GM23338 (cell line): Measurements from ENCODE around the gene MT4. TPM values are rescaled to one million over a fixed set of nuclear protein-coding genes. Genes with fewer than 3 reads are reported as not detected.

Experiments
- ATAC-seq: fragments of 200-7000 bp; cut with Tn5 transposase; 3 replicates; pipeline ENCODE4 v1.9.1; 2020
- DNase-seq: peaks from one replicate; pipeline ENCODE4 v3.0.0-alpha.2; 2015; ENCODE audit warnings: low spot score
- H2AFZ ChIP-seq: fragments of 200-600 bp; sonication (generic); 2 replicates; pipeline ENCODE4 v1.8.0; 2016; ENCODE audit warnings: antibody characterized with exemption, mild to moderate bottlenecking, moderate library complexity
- H3F3A ChIP-seq: fragments of 200-600 bp; sonication (generic); replicated peaks from 2 replicates; pipeline ENCODE4 v1.8.0; 2017; ENCODE audit warnings: antibody characterized with exemption, mixed run types, low read depth
- H3K27ac ChIP-seq: fragments of 200-600 bp; sonication (generic); 2 replicates; pipeline ENCODE4 v1.6.1; 2016; ENCODE audit warnings: low read depth
- H3K27me3 ChIP-seq: fragments of 200-600 bp; sonication (generic); 2 replicates; pipeline ENCODE4 v1.8.0; 2016; ENCODE audit warnings: mild to moderate bottlenecking, mixed run types, moderate library complexity; ENCODE audit not compliant: insufficient read depth
- H3K36me3 ChIP-seq: fragments of 200-600 bp; sonication (generic); 2 replicates; pipeline ENCODE4 v1.8.0; 2016; ENCODE audit warnings: mild to moderate bottlenecking; ENCODE audit not compliant: insufficient read depth
- H3K4me1 ChIP-seq: fragments of 200-600 bp; sonication (generic); 2 replicates; pipeline ENCODE4 v1.8.0; 2016; ENCODE audit warnings: mild to moderate bottlenecking, moderate library complexity; ENCODE audit not compliant: insufficient read depth
- H3K4me2 ChIP-seq: fragments of 200-600 bp; sonication (generic); 2 replicates; pipeline ENCODE4 v1.7.1; 2017; ENCODE audit warnings: mixed run types
- H3K4me3 ChIP-seq: fragments of 200-600 bp; sonication (generic); 2 replicates; pipeline ENCODE4 v1.6.1; 2016; ENCODE audit warnings: mixed run types
- H3K79me2 ChIP-seq: fragments of 200-600 bp; sonication (generic); replicated peaks from 2 replicates; pipeline ENCODE4 v1.8.0; 2017; ENCODE audit warnings: mild to moderate bottlenecking; ENCODE audit not compliant: insufficient read depth
- H3K9me2 ChIP-seq: fragments of 200-600 bp; sonication (generic); 2 replicates; pipeline ENCODE4 v1.8.0; 2017; ENCODE audit not compliant: insufficient read depth
- H4K20me1 ChIP-seq: fragments of 200-600 bp; sonication (generic); replicated peaks from 2 replicates; pipeline ENCODE4 v1.8.0; 2017; ENCODE audit warnings: mild to moderate bottlenecking; ENCODE audit not compliant: insufficient read depth
- H3K27ac Mint-ChIP-seq: 2 replicates; pipeline ENCODE4 v1.8.0; 2020; ENCODE audit warnings: inconsistent platforms, mild to moderate bottlenecking, moderate library complexity, mixed read lengths
- H3K27me3 Mint-ChIP-seq: 3 replicates; pipeline ENCODE4 v1.8.0; 2022; ENCODE audit warnings: low read depth, mild to moderate bottlenecking, moderate library complexity, mixed read lengths, inconsistent platforms; ENCODE audit not compliant: insufficient read depth, poor library complexity
- H3K36me3 Mint-ChIP-seq: 3 replicates; pipeline ENCODE4 v1.8.0; 2021; ENCODE audit warnings: low read depth, mild to moderate bottlenecking, inconsistent platforms, moderate library complexity, mixed read lengths
- H3K4me1 Mint-ChIP-seq: 3 replicates; pipeline ENCODE4 v1.8.0; 2020; ENCODE audit warnings: mild to moderate bottlenecking, inconsistent platforms, mixed read lengths
- H3K4me3 Mint-ChIP-seq: 3 replicates; pipeline ENCODE4 v1.8.0; 2021; ENCODE audit warnings: moderate library complexity, mild to moderate bottlenecking, inconsistent platforms, mixed read lengths
- H3K9me3 Mint-ChIP-seq: 3 replicates; pipeline ENCODE4 v1.8.0; 2020; ENCODE audit warnings: moderate library complexity, mild to moderate bottlenecking, inconsistent platforms, mixed read lengths
- EZH2 ChIP-seq: fragments of 200-600 bp; sonication (generic); IDR thresholded peaks from one replicate; pipeline ENCODE4 v1.8.0; 2017; ENCODE audit warnings: antibody characterized with exemption, mild to moderate bottlenecking, low read depth; ENCODE audit not compliant: unreplicated experiment
- POLR2AphosphoS5 ChIP-seq: IDR thresholded peaks from 2 replicates; pipeline ENCODE4 v1.6.1; 2016; ENCODE audit warnings: antibody characterized with exemption, low read depth
- ZNF114 ChIP-seq: fragments of 250-450 bp; sonication (Bioruptor Pico); IDR thresholded peaks from 2 replicates; pipeline ENCODE4 v1.5.0; 2020; ENCODE audit warnings: mild to moderate bottlenecking, moderate library complexity
- ZNF331 ChIP-seq: fragments of 250-450 bp; sonication (Bioruptor Pico); IDR thresholded peaks from 2 replicates; pipeline ENCODE4 v1.5.0; 2020; ENCODE audit warnings: low read depth, mild to moderate bottlenecking, moderate library complexity
- ZNF462 ChIP-seq: fragments of 250-450 bp; sonication (Bioruptor Pico); IDR thresholded peaks from 2 replicates; pipeline ENCODE4 v1.5.0; 2020; ENCODE audit warnings: mild to moderate bottlenecking, moderate library complexity
- polyA plus RNA-seq: library from polyadenylated mRNA; unstranded; fragments of >200 nt; fragmentation: Nextera tagmentation; extraction: Ambion mirVana; gene quantifications from 2 replicates; pipeline ENCODE4 v1.2.1, GENCODE V29; 2016
- total RNA-seq: library from RNA; depleted of rRNA; stranded (reverse); fragments of >200 nt; shearing (Covaris generic); gene quantifications from 2 replicates; pipeline ENCODE4 v1.2.3, GENCODE V29; 2014
- TF ChIP-seq, protein P1 (sequence below), 2 experiments: fragments of 200-600 bp in 1 of 2; sonication (generic) in 1 of 2; conservative IDR thresholded peaks; 2 replicates each; pipeline versions ENCODE4 v1.5.1 to v1.6.1; 2016 to 2017; ENCODE audit warnings: antibody characterized with exemption in 2 of 2, low read depth in 2 of 2, mild to moderate bottlenecking in 2 of 2, moderate library complexity in 1 of 2

MT4 gene
- total and polyA plus RNA-seq, 2 experiments from 2014 or later = not detected

DNA sequence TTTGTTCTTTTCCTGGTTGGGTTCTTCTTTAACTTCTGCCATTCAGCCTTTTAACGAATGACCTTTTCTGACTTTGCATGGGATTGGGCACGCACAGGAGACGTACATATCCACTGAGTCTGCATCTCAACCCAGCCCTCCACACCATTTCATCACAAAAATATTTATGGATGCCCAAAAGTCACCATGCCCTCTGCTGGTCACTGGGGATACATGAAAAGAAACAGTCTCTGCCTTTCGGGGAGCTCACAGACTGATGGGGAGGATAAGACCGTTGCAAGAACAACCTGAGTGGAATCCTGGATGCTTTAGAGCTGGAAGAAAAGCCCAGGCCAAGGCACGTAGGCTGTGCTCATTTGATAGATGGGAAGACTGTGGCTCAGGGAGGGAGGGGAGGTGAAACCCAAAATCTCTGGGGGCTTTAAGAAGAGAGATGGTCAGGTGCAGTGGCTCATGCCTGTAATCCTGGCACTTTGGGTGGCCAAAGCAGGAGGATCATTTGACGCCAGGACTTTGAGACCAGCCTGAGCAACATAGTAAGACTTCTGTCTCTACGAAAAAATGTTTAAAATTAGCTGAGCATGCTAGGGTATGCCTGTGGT is 35.6 kb downstream of the MT4 start:
- no peak overlapping the region for H3K4me3 Mint-ChIP-seq
- no peak overlapping the region for H3K27ac ChIP-seq
- H3K27ac Mint-ChIP-seq = no peak overlapping the region
- no peaks in the 10 kb centered on the region for H3K4me1 Mint-ChIP-seq
- no peaks in the 10 kb centered on the region for H3K9me3 Mint-ChIP-seq
- no peaks in the 10 kb centered on the region for H3K79me2 ChIP-seq
- no peaks in the 10 kb centered on the region for H3K36me3 Mint-ChIP-seq
- H3K27me3 Mint-ChIP-seq = peaks cover 5% of the 10 kb centered on the region
- H3F3A ChIP-seq = no peaks in the 10 kb centered on the region
- TF ChIP-seq, protein P1, sequence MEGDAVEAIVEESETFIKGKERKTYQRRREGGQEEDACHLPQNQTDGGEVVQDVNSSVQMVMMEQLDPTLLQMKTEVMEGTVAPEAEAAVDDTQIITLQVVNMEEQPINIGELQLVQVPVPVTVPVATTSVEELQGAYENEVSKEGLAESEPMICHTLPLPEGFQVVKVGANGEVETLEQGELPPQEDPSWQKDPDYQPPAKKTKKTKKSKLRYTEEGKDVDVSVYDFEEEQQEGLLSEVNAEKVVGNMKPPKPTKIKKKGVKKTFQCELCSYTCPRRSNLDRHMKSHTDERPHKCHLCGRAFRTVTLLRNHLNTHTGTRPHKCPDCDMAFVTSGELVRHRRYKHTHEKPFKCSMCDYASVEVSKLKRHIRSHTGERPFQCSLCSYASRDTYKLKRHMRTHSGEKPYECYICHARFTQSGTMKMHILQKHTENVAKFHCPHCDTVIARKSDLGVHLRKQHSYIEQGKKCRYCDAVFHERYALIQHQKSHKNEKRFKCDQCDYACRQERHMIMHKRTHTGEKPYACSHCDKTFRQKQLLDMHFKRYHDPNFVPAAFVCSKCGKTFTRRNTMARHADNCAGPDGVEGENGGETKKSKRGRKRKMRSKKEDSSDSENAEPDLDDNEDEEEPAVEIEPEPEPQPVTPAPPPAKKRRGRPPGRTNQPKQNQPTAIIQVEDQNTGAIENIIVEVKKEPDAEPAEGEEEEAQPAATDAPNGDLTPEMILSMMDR (conservative IDR thresholded peaks at IDR 0.05; ENCODE audit: low read depth in 2 of 2) = peak; percentile 75 to 78
- TF ChIP-seq EZH2 = no peak
- H3K36me3 ChIP-seq = no peaks in the 10 kb centered on the region
- peak; percentile 77 for ATAC-seq
- H3K9me2 ChIP-seq = no peaks in the 10 kb centered on the region
- H2AFZ ChIP-seq = no peak overlapping the region
- H3K4me3 ChIP-seq = no peak overlapping the region
- H4K20me1 ChIP-seq = no peaks in the 10 kb centered on the region
- peak; percentile 80 for DNase-seq
- H3K4me1 ChIP-seq = no peaks in the 10 kb centered on the region
- H3K27me3 ChIP-seq = peaks cover under 1% of the 10 kb centered on the region; the same call in 1 of the 2 replicates
- H3K4me2 ChIP-seq = no peak overlapping the region

DNA sequence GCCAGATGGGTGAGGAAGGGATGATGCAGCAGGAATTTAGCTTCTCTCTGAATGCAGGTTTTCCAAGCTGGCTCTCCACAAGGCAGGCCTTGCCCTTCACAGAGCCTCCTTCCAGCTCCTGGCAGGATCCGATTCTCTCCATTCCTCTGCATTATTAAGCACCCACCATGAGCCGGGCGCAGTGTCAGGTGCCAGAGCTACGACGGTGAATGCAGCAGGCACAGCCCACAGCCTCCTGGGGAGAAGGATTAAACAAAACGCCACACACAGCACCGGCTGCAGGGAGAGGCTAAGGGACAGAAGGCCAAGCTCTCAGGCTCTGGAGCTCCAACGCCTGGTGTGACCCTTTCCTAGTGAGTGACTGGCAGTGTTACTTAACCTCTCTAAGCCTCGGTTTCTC is 36.5 kb downstream of the MT4 start:
- H3K9me3 Mint-ChIP-seq = no peaks in the 10 kb centered on the region
- TF ChIP-seq ZNF462 (CRISPR knock-in tag) (no peak), ZNF114 (CRISPR knock-in tag) (no peak), ZNF331 (CRISPR knock-in tag) (no peak), POLR2AphosphoS5 (no peak)
- no peak overlapping the region for H3K4me3 ChIP-seq
- no peak overlapping the region for H3K27ac Mint-ChIP-seq
- H3K4me1 Mint-ChIP-seq = no peaks in the 10 kb centered on the region
- no peaks in the 10 kb centered on the region for H3K9me2 ChIP-seq
- H3K36me3 ChIP-seq = no peaks in the 10 kb centered on the region
- H3K27me3 Mint-ChIP-seq = peaks cover 5% of the 10 kb centered on the region
- H3K4me3 Mint-ChIP-seq = no peak overlapping the region
- H3K4me1 ChIP-seq = no peaks in the 10 kb centered on the region
- no peaks in the 10 kb centered on the region for H3K79me2 ChIP-seq
- H3K36me3 Mint-ChIP-seq = no peaks in the 10 kb centered on the region
- no peaks in the 10 kb centered on the region for H4K20me1 ChIP-seq
- H3K27me3 ChIP-seq = peaks cover 7% of the 10 kb centered on the region; the same call in 1 of the 2 replicates
- DNase-seq (no peak), ATAC-seq (peak; percentile 36; the same call in 2 of the 3 replicates)
- H2AFZ ChIP-seq = no peak overlapping the region
- H3K27ac ChIP-seq = no peak overlapping the region
- H3F3A ChIP-seq = no peaks in the 10 kb centered on the region
- H3K4me2 ChIP-seq = no peak overlapping the region
